GM18951 (cell line): Measurements from ENCODE around the gene COQ8A.
"Not testable (repeated sequence)": the region's sequence is repeated elsewhere in the genome, so short reads cannot be mapped to it uniquely, and the experiment has no call there.

Source experiments
- POLR2A ChIP-seq: IDR thresholded peaks from 4 replicates; pipeline ENCODE4 v1.6.1; 2011; ENCODE audit warnings: mild to moderate bottlenecking; ENCODE audit not compliant: insufficient read length, insufficient read depth; ENCODE audit errors: extremely low read depth
- in situ Hi-C: fragments of 300-500 bp; cut with MboI; formaldehyde crosslinking; loops from one replicate; pipeline ENCODE4 v1.12.0; 2022; ENCODE audit warnings: low sequenced_read_pairs, mixed read lengths, inconsistent platforms; ENCODE audit not compliant: unreplicated experiment

The COQ8A gene

DNA sequence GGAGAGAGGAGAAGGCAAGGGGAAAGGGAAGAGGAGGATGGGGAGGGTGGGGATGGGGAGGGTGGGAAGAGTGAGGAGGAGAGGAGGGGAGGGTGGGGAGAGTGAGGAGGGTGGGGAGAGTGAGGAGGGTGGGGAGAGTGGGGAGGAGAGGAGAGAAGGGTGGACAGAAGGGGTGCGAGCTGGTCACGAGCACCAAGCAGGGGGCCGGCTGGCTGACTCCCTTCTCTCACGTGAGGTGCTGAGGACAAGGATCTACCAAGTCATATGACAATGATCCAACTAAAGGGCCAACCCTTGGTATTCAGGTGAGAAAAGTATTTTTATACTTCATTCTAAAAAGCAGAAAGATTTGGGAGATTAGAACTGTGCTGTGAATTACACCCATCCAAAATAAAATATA is 51.8 kb downstream of the COQ8A start:
- in situ Hi-C loops: no loop called here
- no peak for TF ChIP-seq POLR2A

DNA sequence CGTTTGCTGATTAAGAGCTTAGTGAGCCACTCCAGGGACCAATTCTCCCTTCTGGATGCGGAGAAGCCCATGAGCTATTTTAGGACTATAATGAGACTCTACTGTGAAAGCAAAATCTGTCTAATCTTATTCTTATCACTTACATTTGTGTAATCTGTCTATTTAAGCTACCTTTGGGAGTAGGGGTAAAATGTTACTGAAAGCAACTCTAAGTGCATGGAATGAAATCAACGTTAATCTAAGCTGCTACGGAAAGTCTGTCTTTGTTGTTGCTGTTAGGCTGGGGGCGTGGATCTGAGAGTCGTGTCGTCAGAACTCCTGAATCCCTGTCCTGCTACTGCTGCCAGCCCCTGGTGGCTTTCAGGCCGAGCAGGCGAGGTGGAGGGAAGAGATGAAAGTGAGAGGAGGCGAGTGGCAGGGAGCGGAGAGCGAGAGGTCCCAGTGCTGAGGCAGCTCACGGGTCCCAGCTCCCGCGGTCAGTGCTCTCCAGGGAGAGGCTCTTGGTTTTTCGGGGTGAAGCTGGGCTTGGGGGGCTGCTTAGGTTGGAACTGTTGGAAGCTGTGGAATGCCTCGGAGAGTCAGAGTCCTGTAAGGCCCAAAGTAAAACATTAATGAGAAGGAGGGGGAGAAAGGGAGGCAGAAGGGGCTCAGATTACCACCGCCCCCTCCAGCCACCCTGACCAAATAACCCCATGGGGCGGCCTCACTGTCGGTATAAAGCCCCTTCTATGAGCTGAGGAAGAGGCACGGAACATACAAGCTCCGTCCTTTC is 53.9 kb downstream of the COQ8A start:
- no peak for TF ChIP-seq POLR2A
- in situ Hi-C loops: no loop called here

DNA sequence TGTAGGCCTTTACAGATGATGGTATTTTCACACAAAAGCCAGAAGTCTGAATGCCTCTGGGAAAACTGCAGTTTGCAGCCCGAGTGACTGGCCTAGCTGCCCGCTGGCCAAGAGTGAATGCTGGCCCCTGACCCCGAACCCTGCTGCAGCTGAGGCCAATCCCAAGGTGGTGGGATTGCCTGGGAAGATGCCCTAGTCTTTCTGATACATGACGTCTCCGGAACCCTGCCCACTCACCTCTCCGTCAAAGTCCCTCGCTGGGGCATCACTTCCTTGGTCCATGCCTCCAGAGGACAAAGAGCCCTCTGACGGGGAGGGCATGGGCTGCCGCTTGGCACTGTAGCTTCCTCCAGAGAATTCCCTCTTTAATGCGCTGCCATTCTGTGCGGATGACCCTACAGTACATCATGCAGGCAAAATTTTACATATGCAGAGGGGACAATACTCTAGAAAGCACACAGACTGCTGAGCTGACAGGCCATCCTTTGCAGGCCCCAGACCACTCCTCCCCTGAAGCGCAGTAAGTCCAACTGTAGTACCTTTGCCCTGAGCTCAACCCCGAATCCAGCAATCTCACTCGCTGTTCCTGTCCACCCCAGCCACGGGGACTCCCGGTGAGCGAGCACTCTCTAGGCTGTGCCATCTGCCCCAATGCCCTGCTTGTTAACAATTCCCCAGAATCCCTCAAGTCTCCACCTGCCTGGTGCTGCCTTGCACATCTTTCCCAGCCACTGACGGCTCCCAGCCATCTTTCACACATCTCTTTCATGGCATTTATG is 54.7 kb downstream of the COQ8A start:
- no peak for TF ChIP-seq POLR2A
- in situ Hi-C loops: no loop called here

DNA sequence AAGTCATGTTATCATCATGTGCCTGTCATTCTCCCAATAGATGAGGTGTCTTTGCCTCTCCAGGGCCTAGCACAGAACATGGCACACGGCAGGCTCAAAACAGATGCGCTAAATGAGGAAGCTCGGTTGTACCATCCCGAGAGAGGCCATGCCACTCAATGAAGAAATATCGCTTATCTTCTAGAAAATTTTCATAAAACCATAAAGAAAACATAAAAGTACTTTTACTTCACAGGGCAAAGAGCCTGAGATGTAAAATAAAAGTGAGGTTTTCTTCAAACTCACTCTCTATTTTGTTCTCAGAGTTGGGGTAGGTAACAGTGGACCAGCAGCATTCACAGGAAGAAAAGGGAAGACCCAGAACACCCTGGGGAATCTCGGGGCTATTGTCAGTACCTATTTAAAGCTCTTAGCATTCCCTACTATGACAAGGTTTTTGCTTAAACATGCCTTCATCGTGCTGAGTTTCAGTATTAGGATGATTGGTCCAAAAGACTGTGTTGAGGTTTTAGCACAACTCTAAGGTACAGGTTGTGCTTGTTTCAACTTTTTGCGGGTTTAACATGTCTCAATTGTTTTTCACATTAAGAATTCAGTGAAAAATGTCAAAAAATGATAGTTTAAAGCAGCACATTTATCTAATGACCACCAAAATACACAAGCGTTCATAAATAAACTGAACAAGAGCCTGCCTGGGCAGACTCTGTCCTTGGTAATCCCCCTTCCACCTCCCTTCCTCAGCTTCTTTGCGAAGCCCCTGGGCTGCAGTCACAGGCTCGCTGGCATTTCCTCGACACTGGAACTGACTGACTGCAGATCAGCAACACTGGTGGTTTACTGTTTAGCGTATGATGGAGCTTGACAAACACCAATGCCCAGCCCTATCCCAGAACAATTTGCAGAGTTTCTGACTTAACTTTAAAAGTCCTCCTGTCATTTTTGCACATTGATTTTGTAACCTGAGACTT is 55.6 kb downstream of the COQ8A start:
- no peak for TF ChIP-seq POLR2A
- in situ Hi-C loops: no loop called here

DNA sequence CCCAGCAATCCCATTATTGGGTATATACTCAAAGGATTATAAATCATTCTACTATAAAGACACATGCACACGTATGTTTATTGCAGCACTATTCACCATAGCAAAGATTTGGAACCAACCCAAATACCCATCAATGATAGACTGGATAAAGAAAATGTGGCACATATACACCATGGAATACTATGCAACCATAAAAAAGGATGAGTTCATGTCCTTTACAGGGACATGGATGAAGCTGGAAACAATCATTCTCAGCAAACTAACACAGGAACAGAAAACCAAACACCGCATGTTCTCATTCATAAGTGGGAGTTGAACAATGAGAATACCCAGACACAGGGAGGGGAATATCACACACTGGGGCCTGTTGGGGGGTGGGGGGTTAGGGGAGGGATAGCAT is 59.5 kb downstream of the COQ8A start:
- in situ Hi-C loops: not testable (repeated sequence)

DNA sequence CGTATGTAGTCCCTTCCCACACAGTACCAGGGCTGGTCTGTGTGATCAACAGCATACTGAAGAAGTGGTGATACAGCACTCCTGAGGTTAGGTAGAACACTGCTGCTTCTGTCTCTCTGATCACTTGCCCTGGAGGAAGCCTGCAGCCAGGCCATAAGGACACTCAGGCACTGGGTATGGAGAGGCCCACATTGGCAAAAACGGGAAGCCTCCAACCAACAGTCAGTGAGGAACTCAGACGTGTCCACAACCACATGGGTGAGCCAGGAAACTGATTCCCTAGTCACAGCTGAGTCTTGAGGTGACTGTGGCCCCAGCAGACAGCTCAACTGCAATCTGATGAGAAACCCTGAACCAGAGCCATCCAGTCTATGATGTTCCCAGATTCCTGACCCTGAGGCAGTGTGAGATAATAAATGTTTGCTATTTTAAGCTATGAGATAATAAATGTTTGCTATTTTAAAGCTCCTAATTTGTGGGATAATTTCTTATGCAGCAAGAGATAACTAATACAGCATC is 62.5 kb downstream of the COQ8A start:
- in situ Hi-C loops: no loop called here
- no peak for TF ChIP-seq POLR2A

DNA sequence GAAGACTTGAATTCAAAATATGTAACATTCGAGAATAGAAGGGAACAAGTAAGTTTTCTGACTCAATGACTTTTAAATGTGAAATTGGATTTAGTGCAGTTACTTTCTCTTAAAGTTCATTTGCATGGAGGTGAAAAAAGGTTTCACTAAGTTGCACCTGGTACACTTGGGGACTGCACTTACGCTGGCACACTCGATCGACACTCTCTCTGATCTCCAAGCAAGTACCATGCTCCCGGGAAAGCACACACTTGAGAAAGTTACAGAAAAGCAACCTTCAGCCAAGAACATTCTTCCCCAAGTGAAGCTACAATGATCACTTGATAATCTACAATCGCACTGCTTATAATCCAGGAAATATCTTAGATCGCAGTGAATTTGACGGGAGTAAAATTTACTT is 63.1 kb downstream of the COQ8A start:
- no peak for TF ChIP-seq POLR2A
- in situ Hi-C loops: no loop called here

DNA sequence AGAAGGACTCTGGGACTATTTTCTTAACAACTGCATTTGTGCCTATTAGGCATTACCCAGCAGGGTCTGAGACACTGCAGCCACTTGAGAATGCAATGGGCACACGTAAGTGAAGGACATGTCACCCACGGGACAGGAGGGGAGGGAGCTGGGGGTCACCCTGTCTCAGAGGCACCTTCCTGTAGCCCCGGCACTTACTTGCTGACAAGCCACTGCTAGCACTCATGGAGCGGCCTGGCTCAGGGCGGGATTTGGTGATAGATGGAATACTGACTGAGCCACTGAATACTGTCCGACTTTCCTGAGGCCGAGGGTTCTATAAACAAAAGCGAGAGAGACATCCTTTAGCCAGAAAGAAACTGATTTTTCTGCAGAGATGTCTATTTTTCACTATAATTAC is 64.7 kb downstream of the COQ8A start:
- in situ Hi-C loops: no loop called here
- no peak for TF ChIP-seq POLR2A

DNA sequence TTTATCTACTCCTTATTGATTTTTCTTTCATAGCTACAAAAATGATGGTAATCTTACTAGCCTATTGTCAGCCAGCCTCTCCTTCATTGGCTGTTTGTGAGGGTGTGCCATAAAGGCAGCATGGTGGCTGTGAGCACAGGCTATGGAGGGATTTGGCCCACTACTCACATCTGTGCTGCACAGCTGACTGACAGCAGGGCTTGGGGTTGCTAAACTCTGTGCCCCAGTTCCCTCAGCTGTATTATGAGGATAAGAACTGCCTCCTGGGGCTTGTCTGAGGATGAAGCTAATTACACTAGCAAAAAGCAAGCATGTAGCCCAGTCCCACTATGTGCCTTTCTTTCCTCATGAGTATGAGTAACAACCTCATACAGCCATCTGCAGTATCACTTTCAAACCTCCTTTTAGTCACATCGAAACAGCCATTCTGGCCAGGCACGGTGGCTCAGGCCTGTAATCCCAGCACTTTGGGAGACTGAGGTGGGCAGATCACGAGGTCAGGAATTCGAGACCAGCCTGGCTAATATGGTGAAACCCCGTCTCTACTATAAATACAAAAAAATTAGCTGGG is 66.2 kb downstream of the COQ8A start:
- no peak for TF ChIP-seq POLR2A
- in situ Hi-C loops: no loop called here

DNA sequence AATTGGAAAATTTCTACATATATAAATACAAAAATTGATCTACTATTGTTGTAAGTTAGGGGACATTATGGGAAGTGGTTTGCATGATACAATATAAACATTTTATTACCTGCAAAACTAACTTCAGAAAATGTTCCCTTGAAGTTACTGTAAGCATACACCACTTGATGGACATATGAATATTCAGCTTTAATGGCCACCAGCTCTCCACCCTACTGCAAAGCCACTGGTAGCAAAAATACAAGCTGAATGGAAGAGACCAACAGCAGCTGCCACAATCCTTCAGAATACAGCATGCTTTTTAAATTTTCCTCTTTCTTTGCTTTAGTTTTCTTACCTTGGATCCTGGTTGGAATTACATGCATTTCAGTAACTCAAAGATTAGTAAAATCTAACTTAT is 69.8 kb downstream of the COQ8A start:
- in situ Hi-C loops: no loop called here
- no peak for TF ChIP-seq POLR2A

DNA sequence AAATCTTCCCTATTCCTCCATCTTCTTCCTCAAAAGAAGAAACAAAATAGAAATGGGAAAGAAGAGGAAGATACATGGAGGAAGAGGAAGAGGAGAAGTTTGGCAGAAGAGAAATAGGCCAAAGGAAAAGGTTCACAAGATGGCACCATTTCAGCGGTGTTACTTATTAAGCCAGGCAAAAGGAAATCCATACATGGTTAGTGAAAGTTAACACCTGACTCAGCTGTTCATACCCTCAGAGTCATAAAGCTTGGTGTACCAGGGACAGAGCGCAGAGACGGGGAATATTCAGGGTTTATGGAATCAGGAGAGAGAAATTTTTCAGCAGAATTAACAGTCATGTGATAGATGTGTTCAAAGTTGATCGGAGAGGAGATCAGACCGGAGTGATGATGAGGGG is 70.6 kb downstream of the COQ8A start:
- in situ Hi-C loops: no loop called here
- no peak for TF ChIP-seq POLR2A

DNA sequence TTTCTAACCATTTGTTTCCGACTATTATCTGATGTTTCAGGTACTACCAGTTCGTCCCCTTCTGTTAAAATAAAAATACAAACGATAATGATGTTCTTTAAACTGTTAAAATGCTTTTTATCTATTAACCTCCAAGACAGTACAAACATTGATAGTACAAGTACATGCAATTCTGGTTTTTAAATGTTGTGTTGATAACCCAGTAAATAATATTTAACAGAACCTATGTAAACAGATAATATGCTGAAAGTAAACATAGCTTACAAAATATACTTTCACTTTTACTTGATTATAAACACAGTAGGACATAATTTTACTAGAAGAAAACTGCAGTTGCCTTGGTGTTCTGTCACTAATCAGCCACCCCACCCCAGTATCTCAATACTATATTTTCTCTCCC is 76.9 kb downstream of the COQ8A start:
- in situ Hi-C loops: no loop called here
- TF ChIP-seq POLR2A: no peak

DNA sequence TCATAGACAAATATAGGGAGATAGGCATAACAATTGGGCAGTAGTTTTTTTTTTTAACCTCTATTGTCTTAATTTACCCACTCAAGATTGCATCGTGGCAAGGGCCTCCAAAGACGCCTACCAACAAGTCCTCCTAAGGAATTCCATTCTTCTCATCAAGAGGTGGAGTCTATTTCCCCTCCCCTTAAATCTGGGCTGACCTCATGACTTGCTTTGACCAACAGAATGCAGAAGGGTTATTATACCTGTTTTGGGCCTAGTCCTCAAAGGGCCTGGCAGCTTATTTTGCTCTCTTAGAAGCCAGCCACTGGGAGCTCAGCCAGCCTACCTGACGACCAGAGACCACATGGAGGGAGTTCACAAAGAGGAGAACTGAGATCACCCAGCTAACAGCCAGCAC is 92.3 kb downstream of the COQ8A start:
- in situ Hi-C loops: no loop called here
- TF ChIP-seq POLR2A: no peak
